HG03175 (cell line): ENCODE results near the gene ZMYND10.

Experiments used
- ATAC-seq: cut with Tn5 transposase; IDR thresholded peaks from one replicate; pipeline ENCODE4 v1.9.1; 2021; ENCODE audit warnings: mild to moderate bottlenecking, moderate library complexity; ENCODE audit not compliant: unreplicated experiment

ZMYND10 gene

GRCh38 chr3:50345586-50346234, at the start of gene ZMYND10:
ZMYND10 (minus strand) TSS chr3:50345732; CDS start chr3:50345579, 153 bp downstream.
- peak; percentile 30 for ATAC-seq

GRCh38 chr3:50393061-50393460, 47.5 kb upstream of the ZMYND10 start:
- ATAC-seq, result no peak

GRCh38 chr3:50392101-50392715, 46.7 kb upstream of the ZMYND10 start:
- no peak for ATAC-seq

- ATAC-seq, result no peak
Observed at GRCh38 chr3:50390508-50391224, 45.1 kb upstream of the ZMYND10 start.

- ATAC-seq, result no peak
Observed at GRCh38 chr3:50389414-50389767, 43.9 kb upstream of the ZMYND10 start.

- no peak for ATAC-seq
Observed at GRCh38 chr3:50388720-50389413, 43.3 kb upstream of the ZMYND10 start.

GRCh38 chr3:50388016-50388719, 42.6 kb upstream of the ZMYND10 start:
- ATAC-seq, result no peak

GRCh38 chr3:50385754-50386153, 40.2 kb upstream of the ZMYND10 start:
- no peak for ATAC-seq

- ATAC-seq, result no peak
Observed at GRCh38 chr3:50383750-50384149, 38.2 kb upstream of the ZMYND10 start.

GRCh38 chr3:50382722-50383121, 37.2 kb upstream of the ZMYND10 start:
- ATAC-seq, result no peak

GRCh38 chr3:50381383-50381782, 35.9 kb upstream of the ZMYND10 start:
- ATAC-seq, result no peak

GRCh38 chr3:50380405-50381085, 35.0 kb upstream of the ZMYND10 start:
- no peak for ATAC-seq

- ATAC-seq, result no peak
Observed at GRCh38 chr3:50378757-50379156, 33.2 kb upstream of the ZMYND10 start.

GRCh38 chr3:50378024-50378423, 32.5 kb upstream of the ZMYND10 start:
- no peak for ATAC-seq

GRCh38 chr3:50375258-50375931, 29.9 kb upstream of the ZMYND10 start:
- no peak for ATAC-seq

GRCh38 chr3:50374363-50375257, 29.1 kb upstream of the ZMYND10 start:
- no peak for ATAC-seq

- ATAC-seq, result no peak
Observed at GRCh38 chr3:50373146-50374051, 27.9 kb upstream of the ZMYND10 start.

GRCh38 chr3:50372349-50372748, 26.8 kb upstream of the ZMYND10 start:
- no peak for ATAC-seq
